Ishikawa (cell line): ENCODE data around the gene TSPYL6.

Source experiments
- TCF12 ChIP-seq: IDR thresholded peaks from 2 replicates; pipeline ENCODE4 v1.6.1; 2012; ENCODE audit warnings: low read depth
- USF1 ChIP-seq: IDR thresholded peaks from 2 replicates; pipeline ENCODE4 v1.6.1; 2012

- TF ChIP-seq USF1 = no peak
- TF ChIP-seq TCF12 = no peak
Observed at GRCh38 chr2:54255230-54256090, 569 bp downstream of the TSPYL6 start.
